RCC 7860 (cell line): ENCODE measurements around the gene SLC45A1.

Experiments used
- DNase-seq: peaks from one replicate; pipeline ENCODE4 v3.0.0-alpha.2; 2015; ENCODE audit warnings: low spot score
- FAIRE-seq: peaks from 2 replicates; lab custom pipeline; 2012; peaks lifted over from hg19 to GRCh38; lab: Jason Lieb, UNC

Gene SLC45A1

GRCh38 chr1:8334106-8334851 lies 16.4 kb downstream of the SLC45A1 start:
- DNase-seq (no peak), FAIRE-seq (no peak)

DNA sequence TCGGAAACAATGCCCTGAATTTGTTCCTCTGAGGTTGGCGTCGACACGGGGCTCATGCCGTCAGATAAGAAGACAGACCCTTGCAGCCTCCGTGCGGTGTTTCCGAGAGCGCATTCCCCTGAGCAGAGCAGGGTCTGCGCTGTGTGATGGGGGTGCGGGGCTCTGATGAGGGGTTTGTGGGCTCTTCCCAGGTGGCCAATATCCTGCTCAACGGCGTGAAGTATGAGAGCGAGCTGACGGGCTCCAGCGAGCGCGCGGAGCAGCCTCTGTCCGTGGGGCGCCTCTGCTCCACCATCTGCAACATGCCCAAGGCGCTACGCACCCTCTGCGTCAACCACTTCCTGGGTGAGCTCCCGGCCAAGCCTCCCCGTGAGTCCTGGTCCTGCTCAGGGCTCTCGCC lies 17.3 kb downstream of the SLC45A1 start:
- no peak for DNase-seq
- no peak for FAIRE-seq

DNA sequence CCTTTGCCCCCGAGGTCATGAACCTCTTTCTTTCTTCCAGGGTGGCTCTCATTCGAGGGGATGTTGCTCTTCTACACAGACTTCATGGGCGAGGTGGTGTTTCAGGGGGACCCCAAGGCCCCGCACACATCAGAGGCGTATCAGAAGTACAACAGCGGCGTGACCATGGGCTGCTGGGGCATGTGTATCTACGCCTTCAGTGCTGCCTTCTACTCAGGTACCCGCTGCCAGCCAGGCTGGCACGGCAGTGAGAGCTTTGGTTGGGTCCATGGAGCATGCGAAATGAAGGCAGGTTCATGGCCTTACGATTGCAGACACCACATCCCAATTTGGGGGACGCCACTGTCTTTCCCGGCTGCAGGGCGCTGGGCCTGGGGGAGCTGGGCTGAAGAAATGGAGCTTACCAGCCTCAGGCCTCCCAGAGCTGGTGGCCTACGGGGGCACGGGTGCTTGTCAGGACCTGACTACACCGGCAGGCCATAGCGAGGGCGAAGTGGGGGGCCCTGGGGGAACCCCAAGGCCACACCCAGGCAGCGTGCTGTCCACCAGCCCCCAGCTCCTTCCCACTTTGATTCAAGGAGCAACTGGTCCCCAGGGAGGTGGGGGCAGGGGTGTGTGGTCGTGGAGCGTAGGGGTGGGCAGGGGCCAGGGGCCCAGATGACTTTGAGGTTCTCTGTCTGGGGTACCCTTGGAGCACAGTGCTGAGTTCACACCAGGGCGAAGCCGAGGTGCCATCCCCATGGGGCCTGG lies 20.0 kb downstream of the SLC45A1 start:
- DNase-seq (no peak), FAIRE-seq (no peak)

DNA sequence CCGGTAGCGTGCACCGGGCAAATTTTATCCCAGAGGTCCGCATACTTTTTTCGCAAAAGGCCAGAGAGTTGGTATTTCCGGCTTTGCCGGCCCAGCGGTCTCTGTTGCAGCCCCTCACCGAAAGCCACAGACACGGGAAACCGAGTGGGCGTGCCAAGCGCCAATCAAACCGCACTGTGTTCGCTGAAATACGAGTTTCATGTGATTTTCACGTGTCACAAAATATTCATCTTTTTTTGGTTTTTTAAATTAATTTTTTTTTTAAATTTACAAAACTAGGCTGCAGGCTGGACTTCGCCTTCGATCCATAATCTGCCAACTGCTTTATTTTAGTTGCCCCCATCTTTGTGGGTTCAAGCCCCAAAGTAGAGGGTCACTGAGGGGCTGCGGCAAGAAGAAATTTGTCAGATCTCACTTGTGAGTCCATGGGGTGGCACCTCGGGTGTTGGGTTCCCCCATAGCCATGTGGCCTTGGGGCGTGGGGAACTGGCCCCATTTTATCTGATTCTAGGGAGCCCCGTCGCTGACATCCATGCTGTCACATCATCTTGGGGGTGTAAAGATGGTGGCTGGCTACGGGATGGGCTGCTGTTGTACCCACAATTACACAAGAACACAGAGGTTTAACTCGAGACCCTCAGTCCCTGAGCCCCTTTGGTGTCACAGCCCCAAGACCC lies 20.8 kb downstream of the SLC45A1 start:
- no peak for DNase-seq
- no peak for FAIRE-seq

- no peak for DNase-seq
- FAIRE-seq: no peak
Observed at GRCh38 chr1:8339203-8339600, 21.3 kb downstream of the SLC45A1 start.

GRCh38 chr1:8340448-8340847 lies 22.5 kb downstream of the SLC45A1 start:
- FAIRE-seq (no peak), DNase-seq (no peak)

GRCh38 chr1:8342325-8342724 lies 24.4 kb downstream of the SLC45A1 start:
- no peak for FAIRE-seq
- DNase-seq: no peak

- FAIRE-seq: no peak
- DNase-seq: no peak
Observed at GRCh38 chr1:8343044-8343443, 25.1 kb downstream of the SLC45A1 start.

DNA sequence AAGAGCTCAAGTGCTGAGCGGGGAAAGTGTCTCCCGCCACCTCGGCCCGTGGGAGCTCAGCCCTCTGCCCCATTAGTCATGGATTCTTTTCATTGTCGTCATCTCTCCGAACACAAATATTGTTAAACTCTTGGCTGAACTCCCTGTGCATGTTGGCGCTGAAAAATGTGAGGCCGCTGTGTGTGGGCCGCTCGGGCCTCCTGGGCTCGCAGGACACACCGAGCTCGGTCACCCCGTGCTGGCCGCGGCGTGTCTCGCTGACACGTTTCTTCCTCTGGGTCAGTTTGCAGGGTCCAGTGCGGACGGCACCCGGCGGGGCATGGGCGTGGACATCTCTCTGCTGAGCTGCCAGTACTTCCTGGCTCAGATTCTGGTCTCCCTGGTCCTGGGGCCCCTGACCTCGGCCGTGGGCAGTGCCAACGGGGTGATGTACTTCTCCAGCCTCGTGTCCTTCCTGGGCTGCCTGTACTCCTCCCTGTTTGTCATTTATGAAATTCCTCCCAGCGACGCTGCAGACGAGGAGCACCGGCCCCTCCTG lies 25.6 kb downstream of the SLC45A1 start:
- FAIRE-seq (peak; percentile 89), DNase-seq (peak; percentile 96)

GRCh38 chr1:8344893-8345507 lies 27.1 kb downstream of the SLC45A1 start:
- FAIRE-seq (no peak), DNase-seq (no peak)

DNA sequence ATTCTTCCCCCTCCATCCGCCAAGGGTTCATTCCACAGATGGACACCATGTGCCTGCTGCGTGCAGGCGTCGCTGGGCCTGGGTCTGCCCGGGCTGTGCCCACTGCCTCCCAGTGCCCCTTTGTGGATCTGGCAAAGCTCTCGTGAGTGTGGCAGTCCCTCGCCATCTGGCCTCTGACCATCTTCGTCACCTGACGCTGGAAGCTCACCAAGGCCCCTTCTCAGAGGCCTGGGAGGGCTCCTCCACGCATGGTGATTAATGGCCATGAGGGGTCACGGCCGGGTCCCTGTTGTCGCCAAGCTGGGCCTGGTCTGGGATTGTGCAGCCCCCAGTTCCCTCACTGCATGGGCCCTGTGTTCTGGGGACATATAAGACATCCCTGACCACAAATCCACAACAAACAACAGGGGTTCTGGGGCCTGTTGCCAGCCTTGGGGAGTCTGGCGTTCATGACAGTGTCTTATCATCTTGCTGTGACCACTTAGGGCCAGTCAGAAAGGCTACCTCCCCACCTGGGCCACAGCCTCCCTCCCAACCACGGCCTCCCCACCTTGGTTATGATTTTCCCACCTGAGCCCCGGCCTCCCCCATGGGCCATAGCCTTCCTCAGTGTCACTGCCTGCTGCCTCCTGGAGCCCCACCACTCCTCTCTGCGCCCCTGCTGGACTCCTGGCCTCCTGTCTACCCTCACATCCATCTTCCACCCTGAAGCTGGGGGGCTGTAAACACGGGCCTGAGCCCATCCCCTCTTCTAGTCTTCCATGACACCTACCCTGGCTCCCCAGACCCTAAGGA lies 27.9 kb downstream of the SLC45A1 start:
- DNase-seq: no peak
- no peak for FAIRE-seq

- no peak for DNase-seq
- no peak for FAIRE-seq
Observed at GRCh38 chr1:8347635-8348034, 29.7 kb downstream of the SLC45A1 start.

DNA sequence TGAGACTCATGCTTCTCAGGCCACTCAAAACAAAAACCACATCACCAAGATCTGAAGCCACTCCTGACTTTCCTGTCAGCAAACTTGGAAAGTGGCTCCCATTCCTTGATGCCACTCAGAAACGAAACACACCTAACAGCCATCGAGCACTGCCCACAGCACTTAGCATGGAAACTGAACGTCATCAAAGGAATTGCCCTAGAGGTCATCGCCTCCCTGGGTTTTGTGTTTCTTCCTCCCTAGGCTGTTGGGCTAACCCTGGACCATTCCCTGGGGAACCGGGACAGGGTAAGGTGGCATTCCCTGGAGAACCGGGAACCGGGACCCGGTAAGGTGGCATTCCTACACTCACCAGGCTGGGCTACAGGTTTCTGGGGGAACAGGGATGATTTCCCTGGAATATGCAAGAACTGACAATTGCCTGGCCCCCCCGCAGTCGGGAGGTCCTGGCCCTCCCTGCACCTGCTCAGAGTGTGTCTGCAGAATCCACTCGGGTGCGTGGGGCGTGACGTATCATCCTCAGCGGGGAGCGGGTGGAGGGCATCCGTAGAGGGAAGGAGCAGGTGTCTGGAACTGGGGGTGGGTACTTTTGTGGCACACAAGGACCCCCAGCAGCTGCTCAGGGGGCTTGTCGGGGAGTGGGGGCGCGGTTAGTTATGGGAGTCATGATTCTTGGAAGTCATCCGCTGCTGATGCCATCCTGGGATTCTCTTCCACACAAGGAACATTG lies 30.3 kb downstream of the SLC45A1 start:
- no peak for FAIRE-seq

DNA sequence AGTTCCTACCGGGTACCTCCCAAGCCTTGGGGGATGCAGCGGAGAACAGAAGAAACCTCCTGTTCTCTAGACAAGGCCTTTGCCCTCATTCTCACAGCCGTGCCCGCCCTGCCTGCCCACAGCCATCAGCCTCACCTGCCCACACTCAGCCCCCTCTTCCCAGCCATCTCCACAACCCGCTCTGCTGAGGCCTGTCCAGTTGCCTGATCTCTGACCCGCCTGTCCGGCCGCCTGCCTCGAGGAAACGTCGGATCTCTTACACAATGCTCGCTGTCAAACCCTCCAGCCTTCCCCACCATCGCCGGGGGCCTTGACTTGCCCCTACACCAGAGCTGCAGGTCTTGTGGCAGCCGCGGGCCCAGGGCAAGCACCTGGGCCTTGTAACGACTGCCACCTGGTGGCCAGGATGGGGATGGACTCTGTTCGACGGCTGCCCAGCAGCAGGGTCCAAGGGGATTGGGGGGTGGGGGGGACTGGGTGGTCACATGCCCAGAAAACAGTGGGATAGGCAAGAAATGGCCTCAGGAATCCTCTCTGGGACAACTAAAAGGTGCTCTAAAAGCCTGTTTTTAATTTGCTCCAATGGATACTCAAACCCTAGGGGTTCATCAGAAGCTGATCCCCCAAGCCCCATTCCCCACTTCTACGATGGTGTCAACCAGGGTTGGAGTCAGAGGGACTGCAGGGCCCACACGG lies 31.0 kb downstream of the SLC45A1 start:
- FAIRE-seq (no peak), DNase-seq (peak; percentile 49)

More for the DNA sequence above, 30.3 kb downstream of the SLC45A1 start:
- DNase-seq: no peak

DNA sequence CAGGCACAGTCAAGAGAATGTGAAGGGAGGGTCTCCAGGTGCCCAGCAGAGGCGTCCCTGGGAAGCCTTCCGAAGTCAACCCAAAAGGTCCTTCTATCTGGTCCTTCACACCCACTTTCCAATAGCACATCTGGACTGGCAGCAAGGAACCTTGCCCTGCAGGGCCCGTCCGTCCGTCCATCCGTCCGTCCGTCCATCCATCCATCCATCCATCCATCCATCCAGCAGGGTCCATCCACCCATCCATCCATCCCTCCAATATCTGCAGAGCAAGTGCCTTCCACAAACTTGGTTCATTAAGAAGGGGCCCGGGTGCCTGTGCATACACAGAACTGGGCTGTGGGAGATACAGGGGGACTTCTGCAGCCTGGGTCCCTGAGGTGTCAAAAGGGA lies 31.6 kb downstream of the SLC45A1 start:
- FAIRE-seq (no peak), DNase-seq (no peak)

DNA sequence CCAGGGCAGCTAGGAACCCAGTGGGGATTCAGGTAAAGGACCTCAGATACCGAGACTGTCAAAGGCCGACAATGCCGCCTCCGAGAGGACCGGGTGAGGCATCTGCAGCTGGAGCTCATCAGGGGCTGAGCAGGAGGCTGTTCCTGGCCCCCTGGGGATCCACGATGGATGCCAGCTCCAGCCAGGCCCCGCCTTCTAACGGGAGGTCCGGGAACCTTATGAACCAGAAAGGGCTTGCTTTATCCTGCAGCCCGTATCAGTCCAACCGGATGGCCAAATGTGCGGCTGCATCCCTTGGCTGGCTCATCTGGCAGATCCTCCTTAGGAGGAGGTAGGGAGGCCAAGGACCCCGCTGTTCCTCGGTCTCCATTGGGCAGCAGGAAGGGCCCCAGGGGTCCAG lies 32.0 kb downstream of the SLC45A1 start:
- no peak for DNase-seq
- FAIRE-seq: no peak

GRCh38 chr1:8350914-8351684 lies 33.2 kb downstream of the SLC45A1 start:
- no peak for FAIRE-seq
- no peak for DNase-seq
